GM18858 (cell line): ENCODE measurements around the gene NCAPD2.

Source experiments
- ATAC-seq: cut with Tn5 transposase; IDR thresholded peaks from one replicate; pipeline ENCODE4 v1.9.1; 2021; ENCODE audit not compliant: unreplicated experiment

The NCAPD2 gene

GRCh38 chr12:6563448-6564050 is 69.6 kb downstream of the NCAPD2 start:
- no peak for ATAC-seq

GRCh38 chr12:6567112-6567670 is 73.3 kb downstream of the NCAPD2 start:
- ATAC-seq: no peak

DNA sequence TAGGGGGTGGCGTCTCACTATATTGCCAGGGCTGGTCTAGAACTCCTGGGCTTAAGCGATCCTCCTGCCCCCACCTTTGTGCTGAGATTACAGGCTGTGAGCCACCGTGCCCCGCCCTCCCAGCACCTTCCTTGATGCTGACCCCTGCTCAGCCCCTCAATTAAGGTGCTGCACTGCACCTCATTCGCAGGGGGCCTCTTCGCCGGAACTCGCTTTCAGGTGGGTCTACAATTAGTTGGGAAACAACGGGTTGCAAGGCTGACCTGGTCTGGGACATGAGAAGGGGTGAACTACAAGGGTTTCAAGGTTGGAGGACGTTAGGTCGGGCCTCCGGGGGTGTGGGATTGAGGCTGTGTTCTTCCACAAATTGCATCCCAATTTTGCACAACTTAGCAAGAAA is 75.4 kb downstream of the NCAPD2 start:
- no peak for ATAC-seq

DNA sequence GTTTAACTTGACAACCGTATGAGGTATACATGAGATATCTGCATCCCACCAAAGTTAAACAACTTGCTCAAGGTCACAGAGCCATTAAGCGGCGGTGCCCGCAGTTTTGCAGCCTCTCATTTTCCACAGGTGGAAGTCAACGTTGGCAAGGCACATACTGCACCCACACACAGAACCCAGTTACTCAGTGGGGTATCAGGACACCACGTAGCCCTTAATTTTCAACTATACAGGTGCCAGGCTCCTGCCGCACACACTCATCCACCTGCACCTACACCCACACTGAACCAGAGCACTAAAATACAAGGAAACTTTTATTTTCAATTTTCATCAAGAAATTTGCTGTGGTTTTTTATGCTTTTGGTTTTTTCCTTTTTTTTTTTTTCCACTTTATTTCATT is 75.9 kb downstream of the NCAPD2 start:
- no peak for ATAC-seq

GRCh38 chr12:6570264-6570887 is 76.5 kb downstream of the NCAPD2 start:
- no peak for ATAC-seq

GRCh38 chr12:6573001-6573400 is 79.1 kb downstream of the NCAPD2 start:
- no peak for ATAC-seq

- ATAC-seq: no peak
Measured at GRCh38 chr12:6574576-6575295, 80.8 kb downstream of the NCAPD2 start.

DNA sequence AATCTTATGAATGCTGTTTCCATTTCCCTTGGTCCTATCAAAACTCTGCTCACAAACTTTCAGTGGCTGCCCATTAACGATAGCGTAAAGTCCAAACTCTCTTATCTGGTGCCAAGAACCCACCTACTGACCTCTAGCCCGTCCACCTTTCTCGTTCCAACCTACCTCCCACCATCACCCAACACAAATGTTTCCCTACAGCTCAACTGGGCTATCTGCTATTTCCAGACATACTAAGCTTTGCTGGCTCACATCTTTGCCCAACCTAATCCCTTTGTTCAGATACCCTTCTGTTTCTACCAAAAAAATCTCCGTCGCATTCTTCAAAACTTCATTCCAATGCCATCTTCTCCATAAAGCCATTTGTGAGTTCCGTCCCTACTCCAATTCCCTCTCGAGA is 81.7 kb downstream of the NCAPD2 start:
- no peak for ATAC-seq
